ENCODE data around the gene MYCN.
"Not testable (repeated sequence)": the region's sequence is repeated elsewhere in the genome, so short reads cannot be mapped to it uniquely, and the experiment has no call there.

The MYCN gene

DNA sequence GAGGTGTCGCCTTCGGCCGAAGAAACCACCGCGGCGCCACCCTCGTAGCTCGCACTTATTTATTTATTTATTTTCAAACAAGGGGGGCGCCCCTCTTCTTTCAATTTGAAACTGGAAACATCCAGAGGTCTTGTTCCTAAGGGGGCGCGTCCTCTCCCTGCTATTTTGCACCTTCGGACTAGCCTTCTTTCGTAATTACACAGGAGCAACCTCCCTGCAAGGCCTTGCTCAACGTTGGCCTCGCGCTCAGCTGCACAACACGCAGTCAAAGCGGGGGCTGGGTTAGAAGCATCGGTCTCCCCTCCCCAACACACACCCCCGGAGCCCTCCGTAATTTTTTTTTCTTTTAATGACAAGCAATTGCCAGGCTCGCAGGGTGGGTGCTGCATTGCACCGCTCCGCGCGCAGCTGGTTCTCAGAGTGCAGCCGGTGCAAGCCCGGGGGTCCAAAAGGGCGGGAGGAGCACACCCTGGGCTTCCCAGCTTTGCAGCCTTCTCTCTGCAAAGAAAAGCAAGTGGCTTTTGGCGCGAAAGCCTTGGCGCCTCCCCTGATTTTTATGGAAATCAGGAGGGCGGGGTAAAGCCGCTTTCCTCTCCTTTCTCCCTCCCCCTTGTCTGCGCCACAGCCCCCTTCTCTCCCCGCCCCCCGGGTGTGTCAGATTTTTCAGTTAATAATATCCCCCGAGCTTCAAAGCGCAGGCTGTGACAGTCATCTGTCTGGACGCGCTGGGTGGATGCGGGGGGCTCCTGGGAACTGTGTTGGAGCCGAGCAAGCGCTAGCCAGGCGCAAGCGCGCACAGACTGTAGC is at the start of gene MYCN:
Gene MYCN (plus strand): TSS at position 697 of the 807 bp plus-strand sequence. CDS start 1,515 bp downstream, outside the sequence.
- peak in 2 of 4 experiments; percentile 4 to 14 for DNase-seq

DNA sequence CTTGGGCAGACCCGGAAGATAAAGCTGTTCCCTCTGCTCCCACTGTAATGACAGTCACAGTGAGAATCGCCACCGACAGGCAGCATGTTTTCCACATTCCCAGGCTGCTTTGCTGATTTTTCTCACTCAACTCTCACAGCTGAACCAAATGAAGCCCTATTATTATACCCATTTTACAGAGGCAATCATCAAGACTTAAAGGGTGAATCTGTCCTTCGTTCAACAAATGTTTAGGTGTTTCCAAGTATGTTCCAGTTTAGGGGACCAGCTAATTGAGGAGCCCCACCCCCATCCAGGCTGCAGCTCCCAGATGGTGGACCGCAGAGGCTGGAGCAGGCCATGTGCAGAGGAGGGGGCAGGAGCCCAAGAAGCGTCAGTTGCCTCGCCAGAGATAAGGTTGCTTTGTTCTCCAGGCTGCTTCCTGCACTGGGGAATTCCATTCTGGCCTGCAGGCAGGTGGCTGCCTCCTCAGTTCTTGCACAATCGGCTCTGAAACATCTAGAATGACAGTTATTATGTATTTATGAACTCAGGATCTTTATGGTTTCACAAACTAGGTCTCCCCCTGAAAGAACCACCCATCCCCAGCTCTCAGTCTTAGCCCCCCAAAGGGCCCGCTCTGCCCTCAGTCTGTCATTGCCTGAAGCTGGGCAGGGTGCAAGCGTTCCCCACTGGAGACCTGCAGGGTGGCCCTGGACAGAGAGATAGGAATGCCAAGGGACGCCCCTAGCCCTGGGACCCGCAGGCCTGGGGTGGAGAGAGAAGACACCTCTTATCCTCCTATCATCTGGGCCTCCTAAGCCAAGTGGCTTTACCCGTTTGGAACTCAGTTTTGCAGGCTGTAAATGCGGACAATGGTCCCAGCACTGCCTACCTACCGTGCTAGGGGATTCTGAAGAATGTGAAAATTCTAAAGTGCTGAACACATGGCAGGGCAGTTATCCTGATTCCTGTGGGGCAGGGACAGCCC is 49.1 kb upstream of the MYCN start:
- no peak for DNase-seq

DNA sequence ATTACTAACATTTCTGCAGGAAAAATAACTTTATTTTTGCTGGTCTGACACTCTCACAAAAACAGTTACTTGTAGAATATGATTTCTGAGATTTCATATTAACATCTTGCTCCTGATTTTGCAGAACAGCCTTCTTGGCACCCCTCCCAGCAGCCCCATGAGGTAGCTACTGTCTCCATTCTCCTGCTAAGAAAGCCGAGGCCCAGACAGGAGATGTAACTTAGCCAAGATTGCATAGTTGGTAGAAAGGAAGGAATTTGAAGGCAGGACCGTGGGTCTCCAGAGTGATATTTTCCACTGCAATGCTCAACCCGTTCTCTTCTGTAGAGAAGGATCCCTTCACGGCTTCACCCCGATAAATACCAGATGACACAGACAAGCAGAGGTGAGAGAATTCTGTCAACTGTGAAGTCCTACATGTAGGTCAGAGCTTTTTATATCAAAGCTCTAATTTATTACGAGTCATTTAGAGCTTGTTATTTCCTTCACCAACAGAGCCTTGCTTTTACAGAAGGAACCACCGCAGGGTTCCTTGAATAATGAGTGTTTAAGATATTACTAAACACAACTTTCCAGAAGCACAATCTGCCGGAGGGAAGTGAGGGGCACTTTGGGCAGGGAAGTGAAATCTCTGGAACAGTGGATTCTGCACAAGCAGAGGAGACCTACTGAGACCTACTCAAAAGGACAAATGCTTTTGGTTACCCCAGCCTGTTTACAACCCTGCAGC is 48.0 kb upstream of the MYCN start:
- no peak for DNase-seq

DNA sequence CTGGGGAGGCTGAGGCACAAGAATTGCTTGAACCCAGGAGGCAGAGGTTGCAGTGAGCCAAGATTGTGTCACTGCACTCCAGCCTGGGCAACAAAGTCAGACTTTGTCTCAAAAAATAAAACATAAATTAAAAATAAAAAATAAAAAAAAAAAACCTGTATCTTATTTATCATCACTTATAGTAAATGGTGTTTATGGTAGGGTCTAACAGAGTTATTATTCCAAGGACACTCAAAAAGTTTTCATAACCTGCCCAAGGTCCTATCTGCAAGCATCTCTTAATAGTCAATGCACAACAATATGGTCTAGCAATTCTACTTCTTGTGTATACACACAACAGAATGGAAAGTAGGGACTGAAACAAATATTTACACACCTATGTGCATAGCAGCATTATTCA is 47.3 kb upstream of the MYCN start:
- DNase-seq: no peak

DNA sequence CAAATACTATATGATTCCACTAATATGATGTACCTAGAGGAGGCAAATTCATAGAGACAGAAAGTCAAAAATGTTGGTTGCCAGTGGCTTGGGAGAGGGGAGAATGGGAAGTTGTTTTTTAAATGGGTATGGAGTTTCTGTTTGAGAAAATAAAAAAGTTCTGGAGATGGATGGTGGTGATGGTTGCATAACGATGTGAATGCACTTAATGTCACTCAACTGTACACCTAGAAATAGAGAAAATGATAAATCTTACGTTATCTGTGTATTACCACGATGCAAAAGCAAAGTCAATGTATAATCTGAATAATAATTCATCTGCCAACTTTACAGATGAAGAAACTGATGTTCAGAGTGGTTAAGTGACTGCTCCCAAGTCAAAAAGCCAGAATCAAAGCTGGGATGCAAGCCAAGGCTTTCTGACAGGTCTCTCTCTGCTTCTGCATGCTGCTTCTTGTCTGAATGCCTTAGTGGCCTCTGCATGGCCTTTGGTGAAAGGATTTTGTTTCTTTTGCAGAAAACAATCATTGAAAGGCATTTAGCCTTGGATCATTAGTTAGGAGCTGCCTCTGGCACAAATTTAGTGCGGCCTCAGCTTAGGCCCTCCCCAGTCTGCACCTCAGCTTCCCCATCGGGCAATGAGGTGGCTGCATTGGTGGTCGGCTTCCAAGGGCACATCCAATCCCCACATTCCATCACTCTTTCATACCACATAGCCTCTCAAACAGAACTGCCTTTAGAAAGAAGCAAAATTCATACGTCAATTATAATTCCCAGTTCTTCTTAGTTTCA is 46.5 kb upstream of the MYCN start:
- DNase-seq: no peak

DNA sequence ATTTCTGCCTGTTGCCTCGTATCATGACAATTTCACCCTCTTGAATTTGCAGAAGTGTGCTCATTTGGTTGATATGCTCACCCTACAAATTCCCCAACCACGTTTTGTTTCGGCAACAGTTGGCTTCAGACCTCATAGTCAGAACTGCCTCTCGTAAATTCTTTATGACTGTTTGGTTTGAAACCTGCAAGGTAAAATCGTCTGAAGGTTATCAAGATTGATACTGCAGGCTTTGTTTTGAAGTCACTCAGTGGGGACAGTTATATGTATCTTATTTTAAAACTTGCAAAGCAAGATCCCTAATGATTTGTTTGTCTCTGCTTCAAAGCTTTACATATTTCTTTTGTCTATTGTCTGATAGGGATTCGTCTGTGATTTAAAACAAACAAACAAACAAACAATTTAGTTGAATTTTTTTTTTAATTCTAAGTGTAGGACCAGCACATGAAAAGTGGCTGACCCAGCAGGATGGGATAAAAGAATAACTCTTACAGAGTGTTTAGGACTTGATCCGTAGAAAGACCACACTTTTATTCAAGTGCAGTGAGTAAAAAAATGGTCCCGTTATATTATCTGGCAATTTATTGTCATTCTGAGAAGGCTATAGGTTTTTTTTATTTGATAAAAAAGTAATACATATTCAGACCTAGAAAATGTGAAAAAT is 45.7 kb upstream of the MYCN start:
- DNase-seq: no peak

DNA sequence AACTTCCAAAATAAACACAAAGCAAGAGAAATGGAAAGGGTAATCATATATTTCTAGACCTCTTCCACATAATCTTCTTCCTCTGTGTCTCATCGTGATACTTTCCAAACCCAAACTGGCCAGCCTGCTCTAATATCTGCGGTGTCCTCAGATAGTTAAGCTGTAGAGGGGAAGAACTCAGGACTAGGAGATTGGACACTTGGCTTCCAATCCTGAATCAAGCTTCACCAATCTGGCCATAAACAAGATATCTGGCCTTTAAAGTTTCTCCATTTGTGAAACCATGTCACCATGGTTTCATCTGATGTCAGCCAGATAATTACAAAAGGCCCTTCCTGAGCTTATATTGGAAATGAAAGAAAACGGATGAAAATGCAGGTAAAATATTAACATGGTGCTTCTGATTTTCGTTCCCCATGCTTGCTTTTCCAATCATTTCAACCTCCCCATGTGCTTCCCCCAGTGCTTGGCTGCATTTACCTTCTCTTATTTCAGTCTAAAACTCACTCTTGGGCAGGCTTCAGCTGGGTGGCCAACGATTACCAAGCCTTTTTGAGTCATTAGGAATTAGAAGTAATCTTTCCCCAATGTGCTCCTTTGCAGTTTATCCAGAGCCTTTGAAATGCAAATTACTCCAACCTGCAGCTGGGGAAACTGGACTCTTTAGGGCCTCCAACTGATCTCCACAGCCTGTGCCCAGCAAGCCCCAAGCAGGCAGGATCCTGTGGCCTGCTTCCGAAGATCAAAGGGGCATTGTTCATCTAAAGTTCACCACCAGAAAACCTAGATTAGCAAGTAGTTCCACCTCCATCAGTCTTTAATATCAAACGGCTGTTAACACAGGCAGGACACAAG is 44.5 kb upstream of the MYCN start:
- no peak for DNase-seq

DNA sequence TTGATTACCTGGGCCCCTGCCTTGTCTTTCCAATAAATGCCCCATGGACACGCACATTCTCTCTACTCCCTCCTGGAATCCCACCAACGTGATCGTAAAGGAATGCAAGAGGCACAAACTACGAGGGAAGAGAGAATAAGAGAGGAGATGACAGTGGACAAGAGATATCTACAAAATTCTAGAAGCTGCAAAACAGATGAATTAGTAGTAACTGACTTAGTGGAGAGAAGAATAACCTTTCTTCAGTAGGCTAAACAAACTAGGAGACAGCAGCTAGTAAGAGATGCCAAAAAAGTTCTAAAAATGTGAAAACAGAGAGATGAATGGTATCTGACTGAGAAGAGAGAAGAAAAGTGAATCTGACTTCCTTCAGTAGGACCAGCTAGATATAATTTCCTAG is 43.5 kb upstream of the MYCN start:
- DNase-seq: no peak

DNA sequence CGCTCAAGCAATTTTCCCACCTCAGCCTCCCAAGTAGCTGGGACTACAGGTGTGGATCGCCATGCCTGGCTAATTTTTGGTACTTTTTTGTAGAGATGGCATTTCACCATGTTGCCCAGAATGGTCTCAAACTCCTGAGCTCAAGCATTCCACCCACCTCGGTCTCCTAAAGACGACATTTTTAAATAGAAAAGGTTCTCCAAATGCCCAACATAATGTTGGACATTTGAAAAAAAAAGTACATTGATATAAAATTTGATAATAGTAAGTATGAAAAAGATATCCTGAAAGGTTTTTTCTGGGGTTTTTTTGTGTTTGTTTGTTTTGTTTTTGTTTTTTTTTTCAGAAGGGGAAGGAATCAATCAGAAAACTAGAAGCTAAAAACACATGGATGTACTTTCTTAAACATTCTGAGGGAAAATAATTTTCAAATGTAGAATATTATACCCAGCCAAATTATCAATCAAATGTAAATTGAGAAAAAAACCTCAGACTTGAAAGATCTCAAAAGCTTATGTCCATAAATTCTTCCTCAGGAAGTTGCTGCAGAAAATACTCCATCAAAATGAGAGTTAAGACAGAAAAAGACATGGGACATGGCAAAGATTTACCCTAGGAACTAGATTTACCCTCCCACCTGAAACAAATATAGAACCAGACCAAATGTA is 42.8 kb upstream of the MYCN start:
- no peak for DNase-seq

DNA sequence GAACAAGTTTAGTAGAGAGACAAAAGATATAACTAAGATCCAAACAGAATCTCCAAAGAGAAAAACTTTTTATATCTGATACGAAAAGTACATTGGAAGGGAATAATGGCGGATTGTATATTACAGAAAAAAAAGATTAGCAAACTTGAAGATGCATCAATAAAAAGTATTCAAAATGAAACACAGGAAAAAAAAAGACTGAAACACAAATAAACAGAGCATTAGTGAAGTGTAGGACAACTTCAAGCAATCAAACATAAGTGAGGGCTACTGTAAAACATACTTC is 41.1 kb upstream of the MYCN start:
- DNase-seq: no peak

DNA sequence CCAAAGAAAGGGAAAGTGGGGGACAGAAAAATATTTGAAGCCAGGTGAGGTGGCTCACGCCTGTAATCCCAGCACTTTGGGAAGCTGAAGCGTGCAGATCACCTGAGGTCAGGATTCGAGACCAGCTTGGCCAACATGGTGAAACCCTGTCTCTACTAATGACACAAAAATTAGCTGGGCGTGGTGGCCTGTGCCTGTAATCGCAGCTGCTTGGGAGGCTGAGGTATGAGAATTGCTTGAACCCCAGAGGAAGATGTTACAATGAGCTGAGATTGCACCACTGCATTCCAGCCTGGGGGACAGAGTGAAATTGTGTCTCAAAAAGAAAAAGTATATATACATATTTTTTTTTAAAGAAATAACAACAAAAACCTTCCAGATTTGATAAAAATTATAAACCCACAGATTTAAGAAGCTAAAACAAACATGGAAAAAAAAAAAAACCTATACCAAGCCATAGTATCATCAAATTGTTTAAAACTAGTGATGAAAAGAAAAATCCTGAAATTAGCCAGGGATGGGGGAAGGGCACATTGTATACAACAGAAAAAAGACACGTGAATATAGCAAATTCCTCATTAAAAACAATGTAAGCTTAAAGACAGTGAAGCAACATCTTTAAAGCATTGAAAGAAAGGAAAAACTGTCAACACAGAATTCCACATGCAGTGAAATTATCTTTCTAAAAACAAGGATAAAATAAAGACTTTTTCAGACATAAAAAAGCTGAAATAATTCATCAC is 40.4 kb upstream of the MYCN start:
- DNase-seq: no peak

DNA sequence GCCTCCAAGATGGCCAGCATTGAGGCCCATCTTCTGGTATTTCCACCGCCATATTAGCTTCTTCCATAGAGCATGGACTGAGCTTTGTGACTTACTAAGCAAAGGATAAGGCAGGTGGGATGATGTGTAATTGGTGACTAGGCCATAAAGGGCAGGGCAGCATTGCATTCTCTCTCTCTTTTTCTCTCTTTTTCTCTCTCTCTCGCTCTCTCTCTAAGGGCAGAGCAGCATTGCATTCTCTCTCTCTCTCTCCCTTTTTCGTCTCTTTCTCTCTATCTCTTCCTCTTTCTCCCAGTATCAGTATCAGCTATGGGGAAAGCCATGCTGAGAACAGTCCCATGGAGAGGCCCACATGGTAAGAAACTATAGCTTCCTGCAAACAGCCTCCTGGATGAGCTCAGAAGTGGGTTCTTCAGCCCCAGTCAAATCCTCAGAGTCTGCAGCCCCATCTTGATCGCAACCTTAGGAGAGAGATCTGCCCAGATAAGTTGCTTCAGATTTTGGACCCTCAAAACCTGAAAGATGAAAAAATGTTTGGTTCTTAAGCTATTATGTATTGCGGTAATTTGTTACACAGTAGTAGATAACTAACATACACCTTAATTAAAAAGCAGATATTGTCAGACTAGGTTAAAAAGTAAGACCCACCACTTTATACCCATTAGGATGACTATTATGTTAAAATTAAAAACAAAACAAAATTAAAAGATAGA is 39.1 kb upstream of the MYCN start:
- no peak for DNase-seq

DNA sequence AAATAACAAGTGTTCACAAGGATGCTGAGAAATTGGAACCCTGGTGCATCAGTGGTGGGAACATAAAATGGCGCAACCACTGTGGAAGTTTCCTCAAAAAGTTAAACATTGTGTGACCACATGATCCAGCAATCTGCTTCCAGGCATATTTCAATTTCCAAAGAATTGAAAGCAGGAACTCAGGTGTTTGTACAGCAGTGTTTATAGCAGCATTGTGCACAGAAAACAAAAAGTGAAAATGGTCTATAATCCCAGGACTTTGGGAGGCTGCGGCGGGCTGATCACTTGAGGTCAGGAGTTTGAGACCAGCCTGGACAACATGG is 38.6 kb upstream of the MYCN start:
- no peak for DNase-seq

DNA sequence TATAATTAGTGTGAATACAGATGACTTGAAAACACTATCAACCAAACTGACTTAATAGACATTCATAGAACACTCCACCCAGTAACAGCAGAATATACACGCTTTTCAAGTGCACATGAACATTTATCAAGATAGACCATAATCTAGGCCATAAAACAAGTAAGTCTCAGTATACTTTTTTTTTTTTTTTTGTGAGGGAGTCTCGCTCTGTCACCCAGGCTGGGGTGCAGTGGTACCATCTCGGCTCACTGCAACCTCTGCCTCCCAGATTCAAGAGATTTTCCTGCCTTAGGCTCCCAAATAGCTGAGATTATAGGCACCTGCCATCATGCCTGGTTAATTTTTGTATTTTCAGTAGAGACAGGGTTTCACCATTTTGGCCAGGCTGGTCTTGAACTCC is 36.4 kb upstream of the MYCN start:
- DNase-seq: not testable (repeated sequence)

DNA sequence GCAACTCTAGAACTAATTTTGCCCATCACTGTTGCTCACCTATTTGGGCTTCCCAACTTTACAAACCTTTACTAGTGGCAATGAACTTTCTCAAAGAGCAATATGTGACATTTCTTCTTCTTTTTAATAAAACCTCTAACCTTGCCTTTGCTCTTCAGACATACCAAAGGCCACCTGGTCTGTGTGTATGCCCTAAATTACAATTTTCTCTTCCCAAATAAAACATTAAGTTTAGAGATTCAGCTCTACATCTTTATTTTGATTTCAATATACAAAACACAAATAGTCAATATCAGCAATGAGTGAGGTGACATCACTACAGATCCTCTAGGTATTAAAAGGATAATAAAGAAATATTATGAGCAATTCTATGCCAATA is 35.1 kb upstream of the MYCN start:
- no peak for DNase-seq

DNA sequence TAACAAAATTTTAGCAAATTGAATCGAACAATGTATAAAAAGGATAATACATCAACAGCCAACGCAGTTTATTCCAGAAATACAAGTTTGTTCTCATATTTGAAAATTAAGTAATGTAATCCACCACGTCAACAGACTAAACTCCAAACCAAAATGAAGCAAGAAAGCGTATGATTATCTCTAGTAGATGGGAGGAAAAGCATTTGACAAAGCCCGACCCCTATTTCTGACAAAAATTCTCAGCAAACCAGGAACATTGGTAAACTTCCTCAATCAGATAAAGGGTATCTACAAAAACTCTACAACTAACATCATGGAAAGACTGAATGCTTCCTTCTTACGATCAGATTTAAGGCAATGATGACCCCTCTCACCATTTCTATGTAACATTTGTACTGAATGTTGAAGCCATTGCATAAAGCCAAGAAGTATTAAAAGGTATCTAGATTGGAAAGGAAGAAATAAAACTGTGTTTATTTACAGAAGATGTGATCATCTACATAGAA is 34.3 kb upstream of the MYCN start:
- DNase-seq: no peak

DNA sequence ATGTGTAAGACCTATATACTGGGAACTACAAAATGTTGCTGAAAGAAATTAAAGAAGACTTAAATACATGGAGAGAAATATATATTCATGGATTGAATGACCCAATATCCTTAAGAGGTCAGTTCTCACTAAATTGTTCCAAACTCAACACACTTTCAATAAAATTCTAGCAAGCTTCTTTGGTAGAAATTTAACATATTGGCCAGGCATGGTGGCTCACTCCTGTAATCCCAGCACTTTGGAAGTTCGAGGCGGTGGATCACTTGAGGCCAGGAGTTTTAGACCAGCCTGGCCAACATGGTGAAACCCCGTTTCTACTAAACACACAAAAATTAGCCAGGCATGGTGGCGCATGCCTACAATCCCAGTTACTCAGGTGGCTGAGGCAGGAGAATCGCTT is 33.6 kb upstream of the MYCN start:
- DNase-seq: no peak

DNA sequence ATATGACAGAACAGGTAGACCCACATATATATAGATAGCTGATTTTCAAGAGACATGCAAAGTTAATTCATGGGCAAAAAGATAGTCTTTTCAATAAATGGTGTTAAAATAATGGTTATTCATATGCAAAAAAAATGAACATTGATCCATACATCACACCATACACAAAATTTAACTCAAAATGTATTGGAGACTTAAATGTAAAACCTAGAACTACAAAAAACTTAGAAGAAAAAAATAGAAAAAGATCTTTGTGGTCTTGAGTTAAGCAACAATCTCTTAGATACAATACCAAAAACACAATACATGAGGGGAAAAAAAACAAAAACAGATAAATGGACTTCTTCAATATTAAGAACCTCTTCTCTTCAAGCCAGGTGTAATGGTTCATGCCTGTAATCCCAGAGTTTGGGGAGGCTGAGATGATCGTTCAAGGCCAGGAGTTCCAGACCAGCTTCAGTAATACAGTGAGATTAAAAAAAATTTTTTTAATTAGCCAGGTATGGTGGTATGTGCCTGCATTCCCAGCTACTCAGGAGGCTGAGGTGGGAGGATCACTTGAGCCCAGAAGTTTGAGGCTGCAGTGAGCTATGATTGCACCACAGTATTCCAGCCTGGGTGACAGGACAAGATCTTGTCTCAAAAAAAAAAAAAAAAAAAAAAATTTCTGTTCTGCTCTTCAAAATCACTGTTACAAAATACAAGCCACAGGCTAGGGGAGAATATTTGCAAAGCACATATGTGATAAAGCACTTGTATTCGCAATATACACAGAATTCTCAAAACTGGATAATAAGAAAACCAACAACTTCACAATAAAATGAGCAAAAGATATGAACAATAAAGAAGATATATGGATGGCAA is 32.7 kb upstream of the MYCN start:
- no peak for DNase-seq
